Thoracic aorta (tissue), 2 donors: Measurements from ENCODE around the gene CCDC102A. TPM values are rescaled to one million over a fixed set of nuclear protein-coding genes. Genes with fewer than 3 reads are reported as not detected.

Source experiments
- ATAC-seq: fragments of 150-250 bp; one replicate; pipeline ENCODE4 v1.8.0; 2017; ENCODE audit warnings: low read depth; ENCODE audit not compliant: insufficient number of reproducible peaks, low FRiP score
- DNase-seq: peaks from one replicate; pipeline ENCODE4 v3.0.0-alpha.2; 2020; ENCODE audit warnings: low spot score
- H3K27ac ChIP-seq, 2 donors: fragments of 200-600 bp; sonication (generic); 1 replicate in 1 of 2; 2 replicates in 1 of 2; pipeline ENCODE4 v1.5.1; 2016; ENCODE audit warnings: mild to moderate bottlenecking in 2 of 2, moderate library complexity in 2 of 2
- H3K27me3 ChIP-seq: fragments of 200-600 bp; sonication (generic); replicated peaks from 2 replicates; pipeline ENCODE4 v1.6.0; 2016; ENCODE audit warnings: mild to moderate bottlenecking; ENCODE audit not compliant: insufficient read depth
- H3K36me3 ChIP-seq: fragments of 200-600 bp; sonication (generic); one replicate; pipeline ENCODE4 v1.5.1; 2016
- H3K4me1 ChIP-seq, 2 donors: fragments of 200-600 bp; sonication (generic); 1 replicate in 1 of 2; 2 replicates in 1 of 2; pipeline versions ENCODE4 v1.5.1 to v1.6.0; 2016; ENCODE audit warnings: low read depth in 2 of 2, mild to moderate bottlenecking in 1 of 2; ENCODE audit not compliant: control insufficient read depth in 1 of 2
- H3K4me3 ChIP-seq: fragments of 200-600 bp; sonication (generic); 2 replicates; pipeline ENCODE4 v1.5.1; 2016; ENCODE audit warnings: mild to moderate bottlenecking
- H3K9me3 ChIP-seq: fragments of 200-600 bp; sonication (generic); 2 replicates; pipeline ENCODE4 v1.5.1; 2016
- total RNA-seq, 2 donors: library from RNA; depleted of rRNA; stranded (reverse); fragments of >200 nt; gene quantifications; one replicate each; pipeline versions ENCODE4 v1.1.0 to v1.2.3, GENCODE V29; 2016
- TF ChIP-seq, protein P1 (sequence below): fragments of 200-600 bp; sonication (generic); IDR thresholded peaks from one replicate; pipeline ENCODE4 v1.5.1; 2019; ENCODE audit warnings: antibody characterized with exemption

The CCDC102A gene
- total RNA-seq, 2 donors from 2014 or later, result 26.4 to 43.2 TPM

DNA sequence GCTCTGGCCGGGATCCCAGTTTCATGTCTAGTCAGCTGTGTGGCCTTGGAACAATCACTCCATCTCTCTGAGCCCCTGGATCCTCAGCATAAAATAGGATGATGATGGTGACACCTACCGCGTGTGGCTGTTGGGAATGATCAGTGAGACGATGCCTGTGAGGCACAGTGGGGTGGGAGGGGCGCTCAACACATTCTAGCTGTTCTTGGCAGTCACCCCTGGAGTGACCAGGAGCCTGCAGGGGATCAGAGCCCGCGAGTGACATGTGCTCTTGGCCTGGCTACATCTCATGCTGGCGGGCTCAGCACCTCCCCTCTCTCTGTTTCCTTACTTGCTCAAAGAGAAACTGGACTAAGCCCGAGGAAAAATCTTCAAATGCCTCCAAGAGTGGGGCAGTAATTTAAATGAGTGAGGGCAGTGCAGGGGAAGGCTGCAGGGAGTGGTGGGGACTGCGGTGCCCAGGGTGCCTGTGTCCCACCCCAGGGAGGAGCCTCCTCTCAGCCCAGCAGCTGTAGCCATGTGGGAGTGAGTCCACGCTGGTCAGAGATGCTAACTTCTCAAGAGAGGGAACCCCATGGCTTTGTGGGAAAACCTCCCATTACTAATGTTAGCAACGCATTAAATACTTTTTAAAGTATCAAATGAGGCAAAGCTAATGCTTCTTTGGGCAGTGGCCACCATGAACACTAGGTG, 27.0 kb downstream of the CCDC102A start:
- Histone ChIP-seq H3K27ac (no peak overlapping the region), H3K4me3 (no peak overlapping the region), H3K36me3 (peaks cover 14% of the 10 kb centered on the region), H3K9me3 (no peaks in the 10 kb centered on the region), H3K4me1 (no peaks in the 10 kb centered on the region), H3K27me3 (no peaks in the 10 kb centered on the region)
- no peak for DNase-seq
- no peak for ATAC-seq
- TF ChIP-seq, protein P1, sequence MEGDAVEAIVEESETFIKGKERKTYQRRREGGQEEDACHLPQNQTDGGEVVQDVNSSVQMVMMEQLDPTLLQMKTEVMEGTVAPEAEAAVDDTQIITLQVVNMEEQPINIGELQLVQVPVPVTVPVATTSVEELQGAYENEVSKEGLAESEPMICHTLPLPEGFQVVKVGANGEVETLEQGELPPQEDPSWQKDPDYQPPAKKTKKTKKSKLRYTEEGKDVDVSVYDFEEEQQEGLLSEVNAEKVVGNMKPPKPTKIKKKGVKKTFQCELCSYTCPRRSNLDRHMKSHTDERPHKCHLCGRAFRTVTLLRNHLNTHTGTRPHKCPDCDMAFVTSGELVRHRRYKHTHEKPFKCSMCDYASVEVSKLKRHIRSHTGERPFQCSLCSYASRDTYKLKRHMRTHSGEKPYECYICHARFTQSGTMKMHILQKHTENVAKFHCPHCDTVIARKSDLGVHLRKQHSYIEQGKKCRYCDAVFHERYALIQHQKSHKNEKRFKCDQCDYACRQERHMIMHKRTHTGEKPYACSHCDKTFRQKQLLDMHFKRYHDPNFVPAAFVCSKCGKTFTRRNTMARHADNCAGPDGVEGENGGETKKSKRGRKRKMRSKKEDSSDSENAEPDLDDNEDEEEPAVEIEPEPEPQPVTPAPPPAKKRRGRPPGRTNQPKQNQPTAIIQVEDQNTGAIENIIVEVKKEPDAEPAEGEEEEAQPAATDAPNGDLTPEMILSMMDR, result no peak

DNA sequence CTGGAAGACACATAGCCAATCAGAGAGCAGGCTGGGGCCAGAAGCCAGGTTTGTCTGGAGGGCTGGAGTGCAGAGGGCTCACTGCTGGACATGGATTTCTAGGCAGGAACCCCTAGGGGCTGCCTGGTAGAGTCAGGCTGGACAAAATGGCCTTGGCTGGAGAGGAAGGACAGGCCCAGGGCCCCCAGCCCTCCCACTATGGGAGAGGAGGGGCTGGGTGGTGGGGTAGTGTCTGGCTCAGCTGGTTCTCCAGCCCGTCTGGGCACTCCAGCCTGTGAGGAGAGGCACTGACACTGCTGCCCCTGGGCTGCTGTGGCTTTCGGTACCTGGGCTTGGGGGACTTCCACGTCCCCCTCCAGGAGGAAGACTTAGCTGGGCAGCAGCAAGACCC, 28.3 kb downstream of the CCDC102A start:
- no peak for ATAC-seq
- no peaks in the 10 kb centered on the region for H3K4me1 ChIP-seq
- no peak overlapping the region for H3K27ac ChIP-seq
- H3K4me3 ChIP-seq, result no peak overlapping the region
- peaks cover 4% of the 10 kb centered on the region for H3K36me3 ChIP-seq
- no peaks in the 10 kb centered on the region for H3K27me3 ChIP-seq
- no peak for DNase-seq
- no peaks in the 10 kb centered on the region for H3K9me3 ChIP-seq
- TF ChIP-seq, protein P1, result no peak

DNA sequence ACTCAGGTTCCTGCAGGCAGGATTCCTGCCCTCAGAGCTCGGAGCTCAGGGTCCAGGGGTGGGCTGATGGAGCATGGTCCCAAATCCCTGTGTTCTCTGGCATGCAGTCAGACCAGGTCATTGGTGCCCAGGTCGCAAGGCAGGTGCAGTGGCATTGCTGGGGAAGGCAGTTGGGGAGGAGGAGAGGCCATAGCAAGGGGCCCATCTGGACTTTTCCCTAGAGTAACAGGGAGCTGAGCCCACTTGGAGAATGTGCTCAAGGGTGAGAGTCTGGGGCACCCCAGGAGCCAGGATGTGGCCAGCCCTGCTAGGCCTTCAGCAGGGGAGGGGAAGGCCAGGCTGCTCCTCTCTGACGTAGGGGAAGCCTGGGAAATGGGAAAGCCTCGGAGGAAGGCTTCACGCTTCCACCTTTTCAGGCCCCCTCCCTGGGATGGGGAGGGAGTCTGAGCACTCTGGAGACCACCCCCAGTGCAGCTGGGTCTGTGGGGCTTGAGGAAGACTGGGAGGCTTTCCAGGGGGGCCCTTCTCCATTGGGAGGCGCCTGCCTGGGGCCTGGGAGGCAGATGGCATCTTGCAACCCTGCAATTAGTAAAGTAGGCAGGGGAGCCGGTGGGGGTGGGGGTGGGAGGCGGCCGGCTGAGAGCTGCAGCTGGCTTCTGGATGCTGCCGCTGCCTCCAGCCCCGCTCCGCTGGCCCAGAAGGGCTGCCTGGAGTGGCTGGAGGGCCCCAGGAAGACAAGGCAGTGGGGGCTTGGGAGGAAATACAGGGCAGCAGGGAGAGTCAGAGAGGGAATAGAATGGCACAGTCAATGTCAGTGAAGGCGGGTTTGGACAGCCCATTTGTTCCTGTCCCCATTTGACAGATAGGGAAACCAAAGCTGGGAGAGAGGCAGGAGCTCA, 29.0 kb downstream of the CCDC102A start:
- DNase-seq, result no peak
- Histone ChIP-seq H3K9me3 (no peaks in the 10 kb centered on the region), H3K36me3 (no peaks in the 10 kb centered on the region), H3K27ac (no peak overlapping the region), H3K4me3 (no peak overlapping the region), H3K4me1 (no peaks in the 10 kb centered on the region), H3K27me3 (no peaks in the 10 kb centered on the region)
- no peak for ATAC-seq
- TF ChIP-seq, protein P1, result no peak

DNA sequence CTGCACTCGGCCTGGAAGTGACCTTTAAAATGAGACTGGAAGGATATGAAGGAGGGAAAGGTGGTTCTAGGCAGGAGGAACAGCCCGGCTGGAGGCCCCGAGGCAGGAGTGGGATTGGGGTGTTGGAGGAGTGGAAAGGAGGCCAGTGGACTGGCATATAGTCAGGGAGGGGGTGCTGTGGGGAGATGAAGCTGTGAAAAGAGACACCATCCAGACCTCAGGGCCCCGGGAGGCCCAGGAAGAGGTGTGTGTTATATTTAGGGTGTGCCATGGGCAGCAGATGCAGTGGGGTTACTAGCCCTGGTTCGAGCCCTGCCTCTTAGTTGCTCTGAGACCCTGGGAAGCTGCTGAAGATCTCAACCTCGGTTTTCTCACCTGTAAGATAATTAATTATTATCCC, 31.2 kb downstream of the CCDC102A start:
- TF ChIP-seq, protein P1, result no peak
- DNase-seq, result no peak
- H3K4me3 ChIP-seq, result no peak overlapping the region

DNA sequence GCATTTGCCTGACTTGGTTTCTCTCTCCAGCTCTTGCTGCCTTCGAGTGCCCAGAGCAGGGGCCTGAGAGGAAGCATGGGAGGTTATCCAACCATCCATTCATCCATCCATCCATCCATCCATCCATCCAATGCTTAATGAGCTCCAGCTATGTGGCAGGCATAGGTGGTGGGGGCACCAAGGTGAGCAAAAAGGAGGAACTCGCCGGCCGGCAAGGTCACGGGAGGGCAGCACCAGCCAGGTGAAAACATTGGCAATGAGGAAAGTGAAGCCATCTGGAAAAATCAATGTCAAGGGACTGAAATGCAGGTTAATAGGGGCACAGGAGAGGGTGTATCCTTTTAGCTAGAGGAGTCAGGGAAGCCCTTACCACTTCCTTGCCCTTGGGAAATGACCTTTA, 31.9 kb downstream of the CCDC102A start:
- DNase-seq, result no peak
- ATAC-seq, result no peak
- no peak overlapping the region for H3K4me3 ChIP-seq

More for the DNA sequence above, 31.2 kb downstream of the CCDC102A start:
- H3K4me1 ChIP-seq, result no peaks in the 10 kb centered on the region
- H3K27me3 ChIP-seq, result no peaks in the 10 kb centered on the region
- no peaks in the 10 kb centered on the region for H3K36me3 ChIP-seq
- H3K9me3 ChIP-seq, result no peaks in the 10 kb centered on the region
- H3K27ac ChIP-seq, result no peak overlapping the region
- ATAC-seq, result no peak

More for the DNA sequence above, 31.9 kb downstream of the CCDC102A start:
- TF ChIP-seq, protein P1, result no peak
- Histone ChIP-seq H3K27me3 (no peaks in the 10 kb centered on the region), H3K36me3 (no peaks in the 10 kb centered on the region), H3K9me3 (no peaks in the 10 kb centered on the region), H3K27ac (no peak overlapping the region), H3K4me1 (no peaks in the 10 kb centered on the region)
